Left lung (tissue), 10 donors: Measurements from ENCODE around the gene PRELP. TPM values are rescaled to one million over a fixed set of nuclear protein-coding genes. Genes with fewer than 3 reads are reported as not detected.

ENCODE experiments used
- ATAC-seq: fragments of 200-7000 bp; cut with Tn5 transposase; one replicate; pipeline ENCODE4 v1.9.1; 2020; ENCODE audit warnings: moderate library complexity
- DNase-seq, 4 donors: peaks; one replicate each; pipeline ENCODE4 v3.0.0-alpha.2; 2013 to 2020
- H3K27ac ChIP-seq, 2 donors: fragments of 200-600 bp; sonication (generic) in 1 of 2; one replicate each; pipeline versions ENCODE4 v1.5.0 to v1.8.0; 2020 to 2021
- H3K27me3 ChIP-seq, 2 donors: fragments of 200-600 bp; sonication (generic) in 1 of 2; one replicate each; pipeline versions ENCODE4 v1.5.0 to v1.8.0; 2020 to 2021
- H3K36me3 ChIP-seq, 2 donors: fragments of 200-600 bp; sonication (generic) in 1 of 2; one replicate each; pipeline versions ENCODE4 v1.5.0 to v1.8.0; 2020 to 2021
- H3K4me1 ChIP-seq, 2 donors: fragments of 200-600 bp; one replicate each; pipeline ENCODE4 v1.8.0; 2021
- H3K4me3 ChIP-seq, 2 donors: fragments of 200-600 bp; sonication (generic) in 1 of 2; one replicate each; pipeline versions ENCODE4 v1.5.0 to v1.8.0; 2020 to 2021; ENCODE audit warnings: mild to moderate bottlenecking in 1 of 2
- H3K9me3 ChIP-seq, 2 donors: fragments of 200-600 bp; sonication (generic) in 1 of 2; one replicate each; pipeline versions ENCODE4 v1.5.0 to v1.8.0; 2020 to 2021
- CTCF ChIP-seq, 2 donors: fragments of 200-600 bp; sonication (generic) in 1 of 2; IDR thresholded peaks; one replicate each; pipeline versions ENCODE4 v1.5.0 to v1.8.0; 2021; ENCODE audit warnings: antibody characterized with exemption in 2 of 2
- intact Hi-C, 2 donors: fragments of 100-400 bp; cut with DNase I; formaldehyde crosslinking; loops; one replicate each; pipeline versions ENCODE4 v1.11.2 to v1.14.2; 2022
- polyA plus RNA-seq, 6 donors: library from polyadenylated mRNA; unstranded; fragments of 120-200 nt; gene quantifications; one replicate each; pipeline ENCODE4 v1.2.1, GENCODE V29; 2013; ENCODE audit not compliant: insufficient read length in 6 of 6
- total RNA-seq, 2 donors: library from RNA; stranded (reverse); fragmentation: NEBNext Ultra II Directional; extraction: Animal tissue kit (Norgen Biotek cat#: 25700); gene quantifications; one replicate each; pipeline ENCODE4 v1.2.1, GENCODE V29; 2021
- donor health status: DM: no; HTN: yes; CAD: no.
- donor health status: DM: no; HTN: no; CAD: no.

Gene PRELP
- total and polyA plus RNA-seq, 8 donors, result 1.3 to 20.5 (median 2.4) TPM

- intact Hi-C loops, result loop anchor here (2.0 to 10.0 kb wide), 3 partner anchors 131 to 201 kb away; no protein-coding TSS in a partner anchor
- TF ChIP-seq CTCF (IDR thresholded peaks at IDR 0.05), result no peak
- no peaks in the 10 kb centered on the region for H3K9me3 ChIP-seq
- H3K4me3 ChIP-seq, result no peak overlapping the region
- H3K27me3 ChIP-seq, result peaks cover 0 to 10% of the 10 kb centered on the region in 2 donors
- DNase-seq, result no peak
- ATAC-seq, result no peak
- no peak overlapping the region for H3K27ac ChIP-seq
- H3K4me1 ChIP-seq, result peaks cover 10 to 31% of the 10 kb centered on the region in 2 donors
- no peaks in the 10 kb centered on the region for H3K36me3 ChIP-seq
Observed at GRCh38 chr1:203503836-203504235, 28.2 kb downstream of the PRELP start.

GRCh38 chr1:203504400-203505250 is 29.0 kb downstream of the PRELP start:
- H3K4me1 ChIP-seq, result peaks cover 10 to 31% of the 10 kb centered on the region in 2 donors
- DNase-seq (peak in 3 of 4 donors; percentile 72 to 83 (median 75)), ATAC-seq (peak; percentile 92)
- H3K27ac ChIP-seq, result no peak overlapping the region
- intact Hi-C loops, result loop anchor here (2.0 to 10.0 kb wide), 3 partner anchors 130 to 200 kb away; no protein-coding TSS in a partner anchor
- no peaks in the 10 kb centered on the region for H3K36me3 ChIP-seq
- no peaks in the 10 kb centered on the region for H3K9me3 ChIP-seq
- H3K4me3 ChIP-seq, result no peak overlapping the region
- peaks cover 0 to 10% of the 10 kb centered on the region in 2 donors for H3K27me3 ChIP-seq
- TF ChIP-seq CTCF (IDR thresholded peaks at IDR 0.05), result peak; percentile 78 to 96

GRCh38 chr1:203505526-203506204 is 30.1 kb downstream of the PRELP start:
- H3K27ac ChIP-seq, result no peak overlapping the region
- TF ChIP-seq CTCF (IDR thresholded peaks at IDR 0.05), result no peak
- intact Hi-C loops, result loop anchor here (2.0 to 10.0 kb wide), 3 partner anchors 129 to 199 kb away; no protein-coding TSS in a partner anchor
- peaks cover 10 to 31% of the 10 kb centered on the region in 2 donors for H3K4me1 ChIP-seq
- H3K9me3 ChIP-seq, result no peaks in the 10 kb centered on the region
- DNase-seq (no peak), ATAC-seq (no peak)
- H3K4me3 ChIP-seq, result no peak overlapping the region
- peaks cover 0 to 10% of the 10 kb centered on the region in 2 donors for H3K27me3 ChIP-seq
- H3K36me3 ChIP-seq, result no peaks in the 10 kb centered on the region

- TF ChIP-seq CTCF (IDR thresholded peaks at IDR 0.05), result no peak
- peaks cover 10 to 35% of the 10 kb centered on the region in 2 donors for H3K4me1 ChIP-seq
- DNase-seq, result no peak
- ATAC-seq, result peak; percentile 39
- no peak overlapping the region for H3K27ac ChIP-seq
- H3K36me3 ChIP-seq, result no peaks in the 10 kb centered on the region
- H3K4me3 ChIP-seq, result no peak overlapping the region
- intact Hi-C loops, result loop anchor here (10.0 kb wide), 2 partner anchors 128 to 198 kb away; no protein-coding TSS in a partner anchor
- H3K27me3 ChIP-seq, result peaks cover 0 to 10% of the 10 kb centered on the region in 2 donors
- H3K9me3 ChIP-seq, result no peaks in the 10 kb centered on the region
Observed at GRCh38 chr1:203506858-203507626, 31.4 kb downstream of the PRELP start.
